CD4-positive, alpha-beta T cell treated with Interleukin-15 for 4 hours (primary cell): Measurements from ENCODE around the gene PHF19.

Experiments used
- DNase-seq: peaks from one replicate; pipeline ENCODE4 v3.0.0-alpha.2; 2020; ENCODE audit warnings: low spot score

Gene PHF19

GRCh38 chr9:120913647-120914264 lies 36.8 kb upstream of the PHF19 start:
- no peak for DNase-seq

DNA sequence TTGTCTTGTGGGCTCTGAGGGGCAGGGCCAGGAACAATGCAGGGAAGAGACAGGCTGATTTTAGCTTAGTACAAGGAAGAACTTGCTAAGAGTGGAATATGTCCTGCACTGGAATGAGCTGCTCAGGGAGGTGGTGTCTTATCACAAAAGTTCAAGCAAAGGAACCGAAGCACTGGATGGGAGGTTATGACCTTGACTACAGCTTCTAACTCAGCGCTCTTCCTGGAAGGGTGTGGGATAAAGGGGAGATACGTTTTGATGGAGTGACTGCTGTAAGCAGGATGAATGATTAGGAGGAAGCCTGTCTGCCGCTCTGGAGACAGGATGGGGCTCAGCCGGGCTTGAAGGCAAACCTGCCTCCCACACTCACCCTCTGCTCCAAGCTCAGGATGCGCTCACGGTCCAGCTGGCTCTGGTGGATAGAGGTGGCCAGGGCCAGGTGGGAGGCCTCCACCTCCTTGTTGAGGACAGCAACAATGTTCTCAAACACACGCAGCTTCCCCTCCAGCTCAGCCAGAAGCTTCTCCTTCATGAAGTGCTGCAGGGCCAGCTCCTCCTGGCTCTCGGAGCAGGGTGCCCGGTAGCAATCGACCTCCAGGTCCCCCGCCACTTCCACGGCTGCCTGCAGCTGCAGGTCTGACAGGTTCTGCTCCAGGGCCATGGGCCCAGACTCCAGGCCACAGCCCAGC lies 36.1 kb upstream of the PHF19 start:
- no peak for DNase-seq

DNA sequence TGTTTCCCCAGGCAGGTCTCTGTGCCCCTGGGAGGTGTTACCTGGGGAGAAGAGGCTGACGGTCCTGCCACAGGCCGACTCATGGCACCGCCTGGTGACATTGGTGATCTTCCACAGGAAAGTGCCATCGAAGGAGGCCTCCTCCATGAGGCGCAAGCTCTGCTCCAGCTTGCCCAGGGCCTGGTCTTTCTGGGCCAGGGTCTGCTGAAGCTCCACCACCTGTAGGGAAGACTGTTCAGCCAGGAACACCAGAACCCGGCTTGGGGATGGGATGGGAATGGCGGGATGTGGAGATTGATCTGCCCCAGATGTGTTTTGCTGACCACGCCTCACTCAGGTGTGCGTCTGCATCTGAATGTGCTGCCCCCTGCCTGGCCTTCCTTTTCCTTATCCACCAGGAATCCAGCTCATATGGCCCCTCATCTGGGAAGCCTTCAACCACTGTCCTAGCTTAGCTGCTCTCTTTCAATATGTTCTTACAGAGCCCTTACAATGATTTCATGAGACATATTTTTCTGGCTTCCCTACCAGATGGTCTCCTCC lies 34.4 kb upstream of the PHF19 start:
- DNase-seq, result no peak

GRCh38 chr9:120910643-120911042 lies 33.7 kb upstream of the PHF19 start:
- no peak for DNase-seq

DNA sequence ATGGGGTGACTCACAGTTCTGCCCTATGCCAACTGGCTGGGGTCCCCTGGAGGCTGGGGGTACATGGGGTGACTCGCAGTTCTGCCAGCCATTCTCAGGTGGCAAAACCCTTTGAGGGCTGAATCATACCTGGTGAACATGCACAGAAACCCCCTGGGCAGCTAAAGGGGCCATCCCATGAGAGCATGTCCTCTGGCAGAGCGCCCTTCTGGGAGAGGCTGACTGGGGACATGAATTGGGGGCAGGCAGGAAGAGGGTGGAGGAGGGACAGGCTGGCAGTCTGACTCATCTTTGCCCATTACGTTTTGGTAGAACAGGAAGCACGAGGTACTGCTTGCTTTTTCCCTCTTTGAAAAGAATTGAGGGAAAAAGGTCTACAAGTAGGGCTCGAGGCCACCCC lies 32.9 kb upstream of the PHF19 start:
- peak; percentile 81 for DNase-seq

DNA sequence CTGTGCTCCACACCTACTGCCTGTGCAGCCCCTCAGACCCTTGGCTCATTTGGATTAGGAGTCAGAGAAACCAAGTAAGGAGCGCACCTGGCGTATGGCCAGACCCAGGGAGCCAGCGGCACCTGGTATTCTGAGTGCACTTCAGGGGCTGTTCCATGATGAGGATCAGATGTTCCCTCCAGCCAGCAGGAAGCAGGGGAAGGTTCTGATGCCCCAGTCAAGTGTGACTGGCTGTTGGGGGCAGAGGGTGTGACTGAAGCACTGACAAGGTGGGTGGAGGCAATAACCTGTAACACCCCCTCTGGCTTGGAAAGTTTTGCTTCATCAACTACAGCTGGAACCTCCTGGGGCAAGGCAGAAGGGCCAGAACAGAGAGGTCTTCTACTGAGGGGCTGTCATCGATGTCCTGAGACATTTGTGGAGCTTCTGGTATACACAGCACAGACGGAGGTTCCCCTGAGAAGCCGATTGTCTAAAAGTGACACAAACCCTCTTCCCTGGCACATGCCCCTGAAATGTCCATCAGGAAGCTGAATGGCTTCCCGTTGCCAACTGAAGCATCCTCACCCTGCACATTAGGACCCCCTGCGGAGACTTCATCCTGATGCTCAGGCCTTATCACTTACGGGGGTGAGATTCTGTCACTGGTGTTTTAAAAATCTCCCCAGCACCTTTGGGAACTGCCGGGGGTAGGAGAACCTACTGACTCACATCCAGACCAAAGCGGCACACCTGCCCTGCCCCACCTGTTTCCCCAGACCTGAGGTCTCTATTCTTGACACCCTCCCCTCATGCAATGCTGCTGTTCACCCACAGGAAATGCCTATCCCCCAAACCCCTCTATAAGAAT lies 28.6 kb upstream of the PHF19 start:
- DNase-seq, result no peak

DNA sequence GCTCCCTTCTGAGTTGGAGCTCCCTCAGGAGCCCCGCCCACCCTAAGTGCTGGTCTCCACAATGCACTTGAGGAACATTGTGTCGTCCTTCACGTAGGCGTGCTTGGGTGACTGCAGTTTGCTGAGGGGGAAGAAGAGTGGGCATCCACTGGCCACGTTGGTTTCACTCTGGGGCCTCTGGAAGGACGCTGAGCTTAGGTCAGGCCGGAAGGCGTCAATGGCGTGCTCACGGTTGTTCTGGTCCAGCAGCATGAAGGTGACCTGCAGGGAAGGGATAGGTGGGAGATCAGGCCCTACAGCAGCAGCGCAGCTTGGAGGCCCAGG lies 28.0 kb upstream of the PHF19 start:
- DNase-seq, result no peak

- peak; percentile 62 for DNase-seq
Observed at GRCh38 chr9:120904061-120904977, 27.3 kb upstream of the PHF19 start.

DNA sequence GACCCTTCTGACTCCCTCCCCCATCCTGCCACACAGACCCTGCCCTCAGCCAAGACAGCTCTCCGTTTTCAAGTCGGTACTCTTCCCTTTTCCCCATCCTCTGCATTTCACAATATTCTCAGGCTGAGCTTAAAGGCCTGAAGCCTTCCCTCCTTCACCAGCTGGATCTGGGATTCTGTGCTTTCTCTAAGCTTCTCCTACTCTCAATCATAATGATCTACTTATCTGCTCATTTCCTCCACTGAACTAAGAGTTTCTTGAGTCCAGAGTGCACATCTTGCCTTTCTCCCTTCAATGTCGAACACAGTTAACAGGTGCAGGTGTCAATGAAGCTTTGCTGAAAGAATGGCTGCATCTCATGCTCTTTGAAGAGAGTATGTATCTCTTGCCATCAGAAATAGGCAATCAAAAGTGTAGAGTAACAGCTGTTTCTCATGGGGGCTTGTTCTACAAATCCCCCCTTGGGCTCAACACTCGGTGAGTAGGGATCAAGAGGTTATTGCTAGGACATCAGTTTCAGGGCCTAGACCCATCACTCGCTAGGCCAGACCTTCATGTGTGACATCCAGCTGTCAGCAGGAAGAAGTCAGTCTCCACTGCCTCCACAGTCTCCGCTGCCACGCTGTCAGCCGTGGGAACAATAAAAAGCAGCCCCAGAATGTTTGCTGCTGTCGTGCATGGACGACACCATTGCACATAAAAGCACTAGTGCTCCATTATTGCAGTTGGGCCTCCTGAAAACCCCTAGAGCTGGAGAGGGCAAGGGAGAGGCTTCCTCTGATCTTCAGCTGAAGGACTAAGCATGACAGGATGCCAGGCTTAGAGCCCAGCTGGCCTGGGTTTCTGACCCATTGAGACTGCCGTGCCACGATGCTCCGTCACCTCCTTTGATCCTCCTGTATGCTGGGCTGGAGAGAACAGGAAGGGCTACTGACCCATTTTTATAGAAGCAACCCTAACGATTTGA lies 25.9 kb upstream of the PHF19 start:
- no peak for DNase-seq

DNA sequence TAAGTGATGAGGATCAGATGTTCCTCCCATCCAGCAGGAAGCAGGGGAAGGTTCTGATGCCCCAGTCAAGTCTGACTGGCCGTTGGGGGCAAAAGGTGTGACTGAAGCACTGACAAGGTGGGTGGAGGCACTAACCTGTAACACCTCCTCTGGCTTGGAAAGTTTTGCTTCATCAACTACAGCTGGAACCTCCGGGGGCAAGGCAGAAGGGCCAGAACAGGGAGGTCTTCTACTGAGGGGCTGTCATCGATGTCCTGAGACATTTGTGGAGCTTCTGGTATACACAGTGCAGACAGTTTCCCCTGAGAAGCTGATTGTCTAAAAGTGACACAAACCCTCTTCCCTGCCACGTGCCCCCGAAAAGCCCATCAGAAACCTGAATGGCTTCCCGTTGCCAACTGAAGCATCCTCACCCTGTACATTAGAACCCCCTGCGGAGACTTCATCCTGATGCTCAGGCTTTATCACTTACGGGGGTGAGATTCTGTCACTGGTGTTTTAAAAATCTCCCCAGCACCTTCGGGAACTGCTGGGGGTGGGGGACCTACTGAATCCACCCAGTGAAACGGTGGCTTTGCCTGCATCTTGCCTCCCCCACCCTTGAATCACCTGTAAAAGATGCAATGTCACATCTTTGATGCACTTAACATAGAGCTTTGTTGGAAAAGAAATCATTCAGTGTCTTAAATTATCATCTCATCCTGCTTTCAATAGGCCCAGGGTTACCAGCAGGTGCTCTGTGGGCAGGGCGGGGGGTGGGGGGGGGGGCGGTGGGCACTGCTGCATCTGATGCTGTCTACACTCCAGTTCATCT lies 25.0 kb upstream of the PHF19 start:
- DNase-seq, result no peak

DNA sequence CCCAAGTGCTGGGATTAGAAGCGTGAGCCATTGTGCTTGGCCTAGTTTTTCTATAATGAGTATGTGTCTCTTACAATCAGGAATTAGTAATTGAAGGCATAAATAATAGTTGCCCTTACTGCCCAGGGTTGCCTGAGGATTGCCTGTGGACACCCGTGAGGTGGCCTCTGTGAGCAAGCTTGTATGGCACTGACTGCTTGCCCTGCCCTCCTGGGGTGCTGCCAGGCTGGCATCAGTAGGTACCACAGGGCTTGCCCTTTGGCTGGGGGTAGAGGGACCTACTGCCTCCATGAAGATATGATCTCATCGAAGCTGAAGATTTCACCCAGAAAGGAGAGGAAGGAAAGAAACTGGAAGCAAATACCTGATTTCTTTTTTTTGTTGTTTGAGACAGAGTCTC lies 23.8 kb upstream of the PHF19 start:
- no peak for DNase-seq

DNA sequence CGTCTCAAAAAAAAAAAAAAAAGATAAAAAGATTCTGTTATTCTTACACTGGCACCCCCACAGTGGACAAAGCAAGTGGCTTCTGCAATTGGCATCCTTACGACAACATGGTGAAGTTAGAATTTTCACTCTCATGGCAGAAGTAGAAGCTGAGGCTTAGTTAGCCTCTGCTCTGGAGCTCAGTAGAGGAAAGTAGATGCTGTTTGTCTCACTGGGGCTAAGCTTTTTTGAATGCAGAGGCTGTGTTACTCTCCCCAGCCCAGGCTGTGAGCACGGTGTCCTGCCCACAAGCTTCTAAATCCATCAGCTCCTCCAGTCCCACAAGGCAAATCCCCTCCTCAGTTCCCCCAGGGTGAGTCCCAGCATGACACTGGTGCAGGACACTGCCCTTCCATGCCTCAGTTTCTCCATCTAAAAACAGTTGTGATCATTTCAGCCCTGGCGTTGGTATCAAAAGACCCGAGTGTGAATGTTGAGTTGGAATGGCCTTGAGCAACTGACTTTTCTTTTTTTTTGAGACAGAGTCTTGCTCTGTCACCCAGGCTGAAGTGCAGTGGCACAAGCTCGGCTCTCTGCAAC lies 22.6 kb upstream of the PHF19 start:
- DNase-seq, result no peak

- DNase-seq, result no peak
Observed at GRCh38 chr9:120898396-120898795, 21.4 kb upstream of the PHF19 start.

DNA sequence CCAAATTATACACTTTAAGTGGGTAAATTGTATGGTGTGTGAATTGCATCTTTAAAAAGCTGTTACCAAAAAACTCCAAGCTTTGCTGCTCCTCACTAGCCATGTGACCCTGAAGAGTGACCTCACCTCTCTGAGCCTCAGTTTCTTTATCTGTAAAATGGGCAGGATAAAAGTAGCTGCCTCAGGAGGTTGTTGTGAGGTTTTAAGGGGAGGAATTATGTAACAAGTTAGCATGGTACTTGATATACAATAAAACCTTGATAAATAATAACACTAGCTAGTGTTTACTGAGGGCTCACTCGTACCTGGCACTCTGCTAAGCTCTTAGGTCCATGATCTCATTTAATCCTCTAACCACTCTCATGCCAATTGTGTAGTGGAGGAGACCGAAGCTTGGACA lies 19.0 kb upstream of the PHF19 start:
- no peak for DNase-seq

DNA sequence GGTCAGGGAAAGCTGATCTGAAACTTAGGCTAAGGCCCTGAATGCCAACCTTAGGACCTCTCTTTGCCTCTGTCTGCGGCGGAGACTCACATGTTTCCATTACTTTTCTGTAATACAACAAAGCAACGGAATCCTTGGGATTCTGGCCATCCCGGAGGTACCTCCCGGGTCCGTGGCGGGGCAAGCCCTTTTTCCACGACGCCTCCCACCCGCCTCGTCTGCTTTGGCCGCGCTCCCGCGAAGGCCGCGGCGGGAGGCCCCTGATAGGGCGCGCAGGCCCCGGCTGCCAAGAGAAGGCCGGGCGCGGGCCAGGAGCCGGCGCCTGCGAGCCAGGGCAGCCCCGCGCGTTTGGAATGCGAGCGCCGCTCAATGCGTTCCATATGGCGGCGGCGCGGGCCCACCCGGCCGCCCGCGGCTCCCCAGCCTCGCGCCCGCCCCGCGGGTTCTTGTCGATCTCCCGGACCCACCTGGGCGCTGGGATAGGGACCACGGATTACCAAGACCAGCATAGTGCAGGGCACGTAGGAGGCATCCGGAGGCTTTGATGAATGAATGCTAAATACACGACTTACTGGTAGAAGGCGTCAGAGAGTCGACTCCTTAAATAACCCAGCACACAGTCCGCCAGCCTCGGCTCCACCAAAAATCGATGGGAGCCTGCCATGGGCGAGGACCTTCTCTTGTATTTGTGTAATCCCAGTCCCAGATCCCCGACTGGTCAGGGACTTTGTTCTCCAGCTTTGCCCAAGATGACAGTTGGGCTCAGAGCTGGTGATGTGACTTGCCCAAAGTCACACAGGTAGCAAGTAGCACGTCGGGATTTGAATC lies 17.5 kb upstream of the PHF19 start:
- DNase-seq, result no peak

- no peak for DNase-seq
Observed at GRCh38 chr9:120893611-120894307, 16.8 kb upstream of the PHF19 start.

DNA sequence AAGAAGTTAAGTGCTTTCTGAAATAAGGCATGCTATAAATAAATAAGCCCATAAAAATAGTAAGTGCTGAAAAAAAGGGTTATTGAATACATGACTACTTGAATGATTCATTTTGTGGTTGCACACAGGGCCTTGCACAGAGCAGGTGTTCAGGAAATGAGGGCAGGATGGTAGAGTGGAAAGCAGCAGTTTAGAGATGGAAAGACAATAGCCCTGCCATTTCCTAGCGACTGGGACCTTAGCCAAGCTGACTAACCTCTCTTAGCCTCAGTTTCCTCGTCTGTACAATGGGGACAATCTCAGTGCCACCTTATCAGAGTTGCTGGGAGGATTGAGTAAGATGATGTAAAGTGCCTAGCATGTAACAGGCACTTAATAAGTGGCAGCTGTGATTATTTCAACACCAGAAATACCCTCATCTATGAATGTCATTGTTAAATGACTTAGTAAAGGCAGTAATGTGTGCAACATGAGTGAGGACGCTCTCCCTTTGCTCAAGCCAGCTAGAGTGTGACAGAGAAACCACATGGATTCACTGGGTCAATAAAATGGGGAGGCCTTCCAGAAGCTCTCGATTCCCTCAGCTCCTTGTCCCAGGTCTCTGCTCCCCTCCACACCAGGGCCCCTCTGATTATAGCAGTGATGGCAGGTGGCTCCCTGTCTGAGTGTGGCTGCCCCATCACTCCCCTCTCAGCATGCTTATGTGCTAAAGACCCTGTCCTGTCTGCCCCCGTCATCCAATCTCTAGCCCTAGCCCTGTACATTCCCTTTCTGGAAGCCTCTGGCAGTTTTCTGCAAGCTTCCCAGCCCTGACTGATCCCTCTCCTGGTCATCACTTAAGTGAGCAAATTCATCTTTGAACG lies 16.0 kb upstream of the PHF19 start:
- peak; percentile 85 for DNase-seq
